Caco-2 (cell line): ENCODE measurements around the gene CD34. TPM values are rescaled to one million over a fixed set of nuclear protein-coding genes. Genes with fewer than 3 reads are reported as not detected.
A peak's percentile ranks its signal among the peaks of the same experiment; 100 is the strongest.

Experiments
- BruUV-seq: library from RNA; stranded (reverse); fragments of 400-500 nt; replicated peaks from 2 replicates; lab custom pipeline; 2021; lab: Mats Ljungman, UMichigan
- CTCF ChIA-PET: fragments of 300-600 bp; sonication (Branson Sonifier 250); formaldehyde crosslinking; loops from one replicate; lab custom pipeline; 2022; ENCODE audit warnings: antibody characterized with exemption; lab: Charles Lee
- POLR2A ChIA-PET: fragments of 300-600 bp; sonication (Branson Sonifier 250); formaldehyde crosslinking; loops from one replicate; lab custom pipeline; 2022; ENCODE audit warnings: antibody characterized with exemption; lab: Charles Lee
- DNase-seq, 2 experiments: peaks; one replicate each; pipeline versions ENCODE4 v3.0.0 to v3.0.0-alpha.2; 2020 to 2022
- H3K27me3 ChIP-seq: replicated peaks from 2 replicates; pipeline ENCODE4 v1.6.0; 2011; ENCODE audit warnings: low read length; ENCODE audit not compliant: control insufficient read depth, insufficient read depth
- H3K36me3 ChIP-seq: 2 replicates; pipeline ENCODE4 v1.5.1; 2011; ENCODE audit warnings: low read length; ENCODE audit not compliant: control insufficient read depth, insufficient read depth
- H3K4me1 ChIP-seq: fragments of 250-450 bp; sonication (Bioruptor Pico); 2 replicates; pipeline ENCODE4 v1.5.1; 2020; ENCODE audit warnings: mild to moderate bottlenecking
- H3K4me3 ChIP-seq: 2 replicates; pipeline ENCODE4 v1.5.1; 2011; ENCODE audit warnings: low read depth, mild to moderate bottlenecking, control low read depth, low read length
- H3K9me3 ChIP-seq: fragments of 250-450 bp; sonication (Bioruptor Pico); 2 replicates; pipeline ENCODE4 v1.5.1; 2020; ENCODE audit warnings: mild to moderate bottlenecking, moderate library complexity
- H3K27ac Mint-ChIP-seq: one replicate; pipeline ENCODE4 v1.8.0; 2022; ENCODE audit warnings: mixed read lengths; ENCODE audit not compliant: unreplicated experiment
- H3K27me3 Mint-ChIP-seq: one replicate; pipeline ENCODE4 v1.8.0; 2022; ENCODE audit warnings: mixed read lengths; ENCODE audit not compliant: insufficient read depth, unreplicated experiment
- H3K36me3 Mint-ChIP-seq: one replicate; pipeline ENCODE4 v1.8.0; 2022; ENCODE audit warnings: mild to moderate bottlenecking, mixed read lengths; ENCODE audit not compliant: insufficient read depth, unreplicated experiment
- H3K4me1 Mint-ChIP-seq: one replicate; pipeline ENCODE4 v1.8.0; 2022; ENCODE audit warnings: low read depth, mixed read lengths; ENCODE audit not compliant: unreplicated experiment
- H3K4me3 Mint-ChIP-seq: one replicate; pipeline ENCODE4 v1.8.0; 2022; ENCODE audit warnings: mild to moderate bottlenecking, moderate library complexity, mixed read lengths; ENCODE audit not compliant: unreplicated experiment
- H3K9me3 Mint-ChIP-seq: one replicate; pipeline ENCODE4 v1.8.0; 2022; ENCODE audit warnings: mixed read lengths; ENCODE audit not compliant: unreplicated experiment
- intact Hi-C: fragments of 100-400 bp; cut with micrococcal nuclease; formaldehyde crosslinking; loops from one replicate; pipeline ENCODE4 v1.10.0; 2022; ENCODE audit not compliant: unreplicated experiment
- total RNA-seq: library from RNA; stranded (reverse); gene quantifications from 2 replicates; pipeline ENCODE4 v1.2.3, GENCODE V29; 2022
- TF ChIP-seq, protein P1 (sequence below), 2 experiments: fragments of 200-600 bp in 1 of 2; IDR thresholded peaks; 1 replicate in 1 of 2; 2 replicates in 1 of 2; pipeline versions ENCODE4 v1.5.1 to v1.8.0; 2011 to 2022; ENCODE audit warnings: antibody characterized with exemption in 1 of 2, control low read depth in 1 of 2, inconsistent platforms in 1 of 2, low read depth in 1 of 2, low read length in 1 of 2, mild to moderate bottlenecking in 1 of 2, moderate library complexity in 1 of 2; ENCODE audit not compliant: insufficient read depth in 1 of 2, severe bottlenecking in 1 of 2, unreplicated experiment in 1 of 2

CD34 gene
- total RNA-seq, 1 experiment from 2014 or later = not detected

DNA sequence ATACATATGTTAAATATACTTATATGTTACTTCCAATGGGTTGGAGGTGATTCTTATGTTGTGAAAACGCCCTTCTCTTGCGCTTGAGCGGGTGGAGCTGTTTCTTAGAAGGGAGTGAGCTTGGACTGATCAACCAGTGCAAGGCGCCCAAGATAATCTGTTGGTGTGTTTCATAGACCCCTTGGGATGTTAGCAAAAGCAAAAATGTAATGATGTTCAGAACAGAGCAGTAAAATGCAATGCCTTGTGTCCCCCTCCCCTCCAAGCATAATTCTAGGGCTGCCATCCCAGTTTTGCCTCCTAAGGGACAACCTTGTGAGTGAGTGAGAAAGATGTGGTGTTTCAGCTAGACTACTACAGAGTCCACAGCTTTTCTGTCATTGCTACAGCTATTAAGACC is 6.2 kb upstream of the CD34 start:
- Mint-ChIP-seq H3K27ac (peak overlapping the region; percentile 93), H3K4me3 (no peak overlapping the region), H3K36me3 (no peaks in the 10 kb centered on the region), H3K27me3 (no peaks in the 10 kb centered on the region), H3K4me1 (peaks cover 22% of the 10 kb centered on the region), H3K9me3 (no peaks in the 10 kb centered on the region)
- ChIA-PET POLR2A (no interaction called here), CTCF (no interaction called here)
- H3K36me3 ChIP-seq = no peaks in the 10 kb centered on the region; the same call in 1 of the 2 replicates
- peaks cover 15% of the 10 kb centered on the region for H3K4me1 ChIP-seq
- BruUV-seq = no TSS peak
- H3K4me3 ChIP-seq = no peak overlapping the region
- H3K27me3 ChIP-seq = no peaks in the 10 kb centered on the region
- no peak for DNase-seq
- no peaks in the 10 kb centered on the region for H3K9me3 ChIP-seq
- TF ChIP-seq, protein P1, sequence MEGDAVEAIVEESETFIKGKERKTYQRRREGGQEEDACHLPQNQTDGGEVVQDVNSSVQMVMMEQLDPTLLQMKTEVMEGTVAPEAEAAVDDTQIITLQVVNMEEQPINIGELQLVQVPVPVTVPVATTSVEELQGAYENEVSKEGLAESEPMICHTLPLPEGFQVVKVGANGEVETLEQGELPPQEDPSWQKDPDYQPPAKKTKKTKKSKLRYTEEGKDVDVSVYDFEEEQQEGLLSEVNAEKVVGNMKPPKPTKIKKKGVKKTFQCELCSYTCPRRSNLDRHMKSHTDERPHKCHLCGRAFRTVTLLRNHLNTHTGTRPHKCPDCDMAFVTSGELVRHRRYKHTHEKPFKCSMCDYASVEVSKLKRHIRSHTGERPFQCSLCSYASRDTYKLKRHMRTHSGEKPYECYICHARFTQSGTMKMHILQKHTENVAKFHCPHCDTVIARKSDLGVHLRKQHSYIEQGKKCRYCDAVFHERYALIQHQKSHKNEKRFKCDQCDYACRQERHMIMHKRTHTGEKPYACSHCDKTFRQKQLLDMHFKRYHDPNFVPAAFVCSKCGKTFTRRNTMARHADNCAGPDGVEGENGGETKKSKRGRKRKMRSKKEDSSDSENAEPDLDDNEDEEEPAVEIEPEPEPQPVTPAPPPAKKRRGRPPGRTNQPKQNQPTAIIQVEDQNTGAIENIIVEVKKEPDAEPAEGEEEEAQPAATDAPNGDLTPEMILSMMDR (IDR thresholded peaks at IDR 0.05; ENCODE audit: insufficient read depth in 1 of 2, low read depth in 1 of 2, low read length in 1 of 2, severe bottlenecking in 1 of 2, unreplicated experiment in 1 of 2) = no peak
- intact Hi-C loops = no loop called here

DNA sequence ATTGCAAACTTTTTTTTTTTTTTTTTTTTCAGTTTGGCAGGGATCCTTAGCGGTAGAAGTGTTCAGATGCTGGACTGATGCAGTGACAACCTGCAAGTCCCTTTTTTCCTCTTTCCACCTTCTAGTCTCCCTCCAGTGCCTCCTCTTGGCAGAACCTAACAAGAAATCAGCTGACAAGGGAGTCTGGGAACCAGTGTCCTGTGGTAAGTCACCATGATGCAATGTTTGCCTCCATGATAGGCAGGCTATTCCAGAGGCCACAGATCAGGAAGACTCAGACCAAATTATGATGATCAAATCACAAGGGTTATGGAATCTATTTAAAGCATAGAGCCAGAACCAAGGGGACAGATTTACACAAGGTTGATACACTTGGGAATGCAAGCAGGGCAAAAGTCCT is 3.0 kb upstream of the CD34 start:
- TF ChIP-seq, protein P1 (IDR thresholded peaks at IDR 0.05; ENCODE audit: insufficient read depth in 1 of 2, low read depth in 1 of 2, low read length in 1 of 2, severe bottlenecking in 1 of 2, unreplicated experiment in 1 of 2) = no peak
- peaks cover 4% of the 10 kb centered on the region for H3K27me3 Mint-ChIP-seq
- Histone ChIP-seq H3K36me3 (no peaks in the 10 kb centered on the region), H3K4me1 (peaks cover 13% of the 10 kb centered on the region), H3K4me3 (no peak overlapping the region), H3K9me3 (no peaks in the 10 kb centered on the region), H3K27me3 (no peaks in the 10 kb centered on the region)
- no peaks in the 10 kb centered on the region for H3K36me3 Mint-ChIP-seq
- ChIA-PET CTCF (no interaction called here), POLR2A (no interaction called here)
- peaks cover 10% of the 10 kb centered on the region for H3K4me1 Mint-ChIP-seq
- peak in 1 of 2 experiments; percentile 9 for DNase-seq
- H3K9me3 Mint-ChIP-seq = no peaks in the 10 kb centered on the region
- H3K4me3 Mint-ChIP-seq = no peak overlapping the region
- H3K27ac Mint-ChIP-seq = peak overlapping the region; percentile 36
- BruUV-seq = no TSS peak
- intact Hi-C loops = no loop called here

- Histone ChIP-seq H3K27me3 (no peaks in the 10 kb centered on the region; the same call in 1 of the 2 replicates), H3K4me1 (peaks cover under 1% of the 10 kb centered on the region; the same call in 1 of the 2 replicates), H3K36me3 (no peaks in the 10 kb centered on the region), H3K9me3 (no peaks in the 10 kb centered on the region), H3K4me3 (no peak overlapping the region)
- TF ChIP-seq, protein P1 (IDR thresholded peaks at IDR 0.05; ENCODE audit: insufficient read depth in 1 of 2, low read depth in 1 of 2, low read length in 1 of 2, severe bottlenecking in 1 of 2, unreplicated experiment in 1 of 2) = no peak
- no peak overlapping the region for H3K27ac Mint-ChIP-seq
- no peak for DNase-seq
- ChIA-PET CTCF (no interaction called here), POLR2A (no interaction called here)
- peaks cover 4% of the 10 kb centered on the region for H3K27me3 Mint-ChIP-seq
- no peaks in the 10 kb centered on the region for H3K9me3 Mint-ChIP-seq
- peaks cover 8% of the 10 kb centered on the region for H3K4me1 Mint-ChIP-seq
- H3K4me3 Mint-ChIP-seq = peak overlapping the region; percentile 63
- intact Hi-C loops = no loop called here
- no peaks in the 10 kb centered on the region for H3K36me3 Mint-ChIP-seq
- no TSS peak for BruUV-seq
Observed at GRCh38 chr1:207911856-207912760, 1.2 kb upstream of the CD34 start.
